Nephron progenitor cell (in vitro differentiated cells): ENCODE results near the gene KISS1R.

Source experiments
- DNase-seq: peaks from one replicate; pipeline ENCODE4 v3.0.0; 2021
- H3K27ac Mint-ChIP-seq: 2 replicates; pipeline ENCODE4 v1.8.0; 2021; ENCODE audit warnings: mild to moderate bottlenecking, moderate library complexity, mixed read lengths
- H3K27me3 Mint-ChIP-seq: 2 replicates; pipeline ENCODE4 v1.8.0; 2021; ENCODE audit warnings: mild to moderate bottlenecking, low read depth, mixed read lengths; ENCODE audit not compliant: poor library complexity
- H3K36me3 Mint-ChIP-seq: 2 replicates; pipeline ENCODE4 v1.8.0; 2021; ENCODE audit warnings: low read depth, mixed read lengths
- H3K4me1 Mint-ChIP-seq: 2 replicates; pipeline ENCODE4 v1.8.0; 2021; ENCODE audit warnings: mixed read lengths
- H3K4me3 Mint-ChIP-seq: 2 replicates; pipeline ENCODE4 v1.8.0; 2021; ENCODE audit warnings: mild to moderate bottlenecking, moderate library complexity, mixed read lengths
- H3K9me3 Mint-ChIP-seq: 2 replicates; pipeline ENCODE4 v1.8.0; 2021; ENCODE audit warnings: mild to moderate bottlenecking, moderate library complexity, mixed read lengths
- CTCF ChIP-seq: fragments of 200-600 bp; sonication (generic); IDR thresholded peaks from 2 replicates; pipeline ENCODE4 v1.5.0; 2021; ENCODE audit warnings: antibody characterized with exemption

Gene KISS1R

GRCh38 chr19:870963-871401 is 46.2 kb upstream of the KISS1R start:
- Mint-ChIP-seq H3K27me3 (no peaks in the 10 kb centered on the region), H3K4me1 (peaks cover 6% of the 10 kb centered on the region), H3K27ac (no peak overlapping the region), H3K4me3 (no peak overlapping the region), H3K36me3 (peaks cover 36% of the 10 kb centered on the region), H3K9me3 (no peaks in the 10 kb centered on the region)
- DNase-seq: no peak
- no peak for TF ChIP-seq CTCF

- Mint-ChIP-seq H3K27ac (no peak overlapping the region), H3K27me3 (no peaks in the 10 kb centered on the region), H3K4me3 (no peak overlapping the region), H3K4me1 (peaks cover 6% of the 10 kb centered on the region), H3K9me3 (no peaks in the 10 kb centered on the region), H3K36me3 (peaks cover 40% of the 10 kb centered on the region)
- DNase-seq: no peak
- TF ChIP-seq CTCF: no peak
These were observed 45.5 kb upstream of the KISS1R start for GRCh38 chr19:871446-872265.

- peaks cover 3% of the 10 kb centered on the region for H3K4me1 Mint-ChIP-seq
- H3K27ac Mint-ChIP-seq: peak overlapping the region; percentile 57
- peak; percentile 65 for DNase-seq
- no peak for TF ChIP-seq CTCF
- peaks cover 38% of the 10 kb centered on the region for H3K36me3 Mint-ChIP-seq
- no peaks in the 10 kb centered on the region for H3K27me3 Mint-ChIP-seq
- no peak overlapping the region for H3K4me3 Mint-ChIP-seq
- H3K9me3 Mint-ChIP-seq: no peaks in the 10 kb centered on the region
These were observed 44.7 kb upstream of the KISS1R start for GRCh38 chr19:872266-872951.

GRCh38 chr19:873084-873483 is 44.0 kb upstream of the KISS1R start:
- no peak overlapping the region for H3K4me3 Mint-ChIP-seq
- peaks cover 31% of the 10 kb centered on the region for H3K36me3 Mint-ChIP-seq
- no peak for DNase-seq
- H3K27me3 Mint-ChIP-seq: no peaks in the 10 kb centered on the region
- TF ChIP-seq CTCF: no peak
- no peaks in the 10 kb centered on the region for H3K4me1 Mint-ChIP-seq
- H3K9me3 Mint-ChIP-seq: no peaks in the 10 kb centered on the region
- no peak overlapping the region for H3K27ac Mint-ChIP-seq

GRCh38 chr19:873561-874041 is 43.5 kb upstream of the KISS1R start:
- no peak overlapping the region for H3K27ac Mint-ChIP-seq
- no peaks in the 10 kb centered on the region for H3K9me3 Mint-ChIP-seq
- H3K4me1 Mint-ChIP-seq: no peaks in the 10 kb centered on the region
- H3K36me3 Mint-ChIP-seq: peaks cover 29% of the 10 kb centered on the region
- H3K27me3 Mint-ChIP-seq: no peaks in the 10 kb centered on the region
- DNase-seq: no peak
- no peak overlapping the region for H3K4me3 Mint-ChIP-seq
- TF ChIP-seq CTCF: no peak
